Keratinocyte (primary cell): Measurements from ENCODE around the gene PLXDC1.

ENCODE experiments used
- EZH2 ChIP-seq: IDR thresholded peaks from one replicate; pipeline ENCODE4 v1.6.1; 2012; ENCODE audit warnings: inconsistent platforms, mild to moderate bottlenecking, low read length, moderate library complexity
- TF ChIP-seq, protein P1 (sequence below), 3 experiments: IDR thresholded peaks in 1 of 3; conservative IDR thresholded peaks in 1 of 3; optimal IDR thresholded peaks in 1 of 3; 2 replicates in 2 of 3; 3 replicates in 1 of 3; pipeline versions ENCODE3 to v1.5.1; 2011; ENCODE audit warnings: low read length in 3 of 3, mild to moderate bottlenecking in 3 of 3, moderate library complexity in 2 of 3, control low read depth in 1 of 3, inconsistent platforms in 1 of 3; ENCODE audit not compliant: insufficient read depth in 2 of 3; ENCODE audit errors: extremely low read depth in 1 of 3

GRCh38 chr17:39165841-39166349 lies 14.5 kb upstream of the PLXDC1 start, which contains the start of gene ARL5C:
- TF ChIP-seq, protein P1, sequence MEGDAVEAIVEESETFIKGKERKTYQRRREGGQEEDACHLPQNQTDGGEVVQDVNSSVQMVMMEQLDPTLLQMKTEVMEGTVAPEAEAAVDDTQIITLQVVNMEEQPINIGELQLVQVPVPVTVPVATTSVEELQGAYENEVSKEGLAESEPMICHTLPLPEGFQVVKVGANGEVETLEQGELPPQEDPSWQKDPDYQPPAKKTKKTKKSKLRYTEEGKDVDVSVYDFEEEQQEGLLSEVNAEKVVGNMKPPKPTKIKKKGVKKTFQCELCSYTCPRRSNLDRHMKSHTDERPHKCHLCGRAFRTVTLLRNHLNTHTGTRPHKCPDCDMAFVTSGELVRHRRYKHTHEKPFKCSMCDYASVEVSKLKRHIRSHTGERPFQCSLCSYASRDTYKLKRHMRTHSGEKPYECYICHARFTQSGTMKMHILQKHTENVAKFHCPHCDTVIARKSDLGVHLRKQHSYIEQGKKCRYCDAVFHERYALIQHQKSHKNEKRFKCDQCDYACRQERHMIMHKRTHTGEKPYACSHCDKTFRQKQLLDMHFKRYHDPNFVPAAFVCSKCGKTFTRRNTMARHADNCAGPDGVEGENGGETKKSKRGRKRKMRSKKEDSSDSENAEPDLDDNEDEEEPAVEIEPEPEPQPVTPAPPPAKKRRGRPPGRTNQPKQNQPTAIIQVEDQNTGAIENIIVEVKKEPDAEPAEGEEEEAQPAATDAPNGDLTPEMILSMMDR (optimal IDR thresholded peaks at IDR 0.05 in 1 of 3, IDR thresholded peaks at IDR 0.05 in 1 of 3, conservative IDR thresholded peaks at IDR 0.05 in 1 of 3; ENCODE audit: extremely low read depth in 1 of 3, insufficient read depth in 2 of 3, low read length in 3 of 3), result no peak
- no peak for TF ChIP-seq EZH2
